Measurements from ENCODE around the gene ADAM22. TPM values are rescaled to one million over a fixed set of nuclear protein-coding genes. Genes with fewer than 3 reads are reported as not detected.

ADAM22 gene
- total and polyA plus RNA-seq, 2 experiments from 2014 or later: 1.1 to 5.8 TPM

GRCh38 chr7:88200789-88201188, 266.7 kb downstream of the ADAM22 start:
- DNase-seq (ENCODE audit: low read depth in 1 of 2, low spot score in 1 of 2): no peak
- Histone ChIP-seq H3K27me3 (no peaks in the 10 kb centered on the region), H3K4me1 (ENCODE audit: low read depth) (no peaks in the 10 kb centered on the region), H3K27ac (no peak overlapping the region), H3K4me3 (no peak overlapping the region), H3K36me3 (peaks cover 29% of the 10 kb centered on the region), H3K9me3 (ENCODE audit: low read depth) (no peaks in the 10 kb centered on the region)
- TF ChIP-seq CTCF (IDR thresholded peaks at IDR 0.05; ENCODE audit: low read depth, low read length): no peak

- no peak for DNase-seq (ENCODE audit: low read depth in 1 of 2, low spot score in 1 of 2)
- no peaks in the 10 kb centered on the region for H3K27me3 ChIP-seq
- H3K4me1 ChIP-seq (ENCODE audit: low read depth): no peaks in the 10 kb centered on the region
- H3K9me3 ChIP-seq (ENCODE audit: low read depth): no peaks in the 10 kb centered on the region
- no peak overlapping the region for H3K4me3 ChIP-seq
- peaks cover 34% of the 10 kb centered on the region for H3K36me3 ChIP-seq
- H3K27ac ChIP-seq: no peak overlapping the region
- TF ChIP-seq CTCF (IDR thresholded peaks at IDR 0.05; ENCODE audit: low read depth, low read length): no peak
These were observed 267.3 kb downstream of the ADAM22 start for GRCh38 chr7:88201305-88201704.

- TF ChIP-seq CTCF (IDR thresholded peaks at IDR 0.05; ENCODE audit: low read depth, low read length): no peak
- H3K36me3 ChIP-seq: peaks cover 44% of the 10 kb centered on the region
- H3K9me3 ChIP-seq (ENCODE audit: low read depth): no peaks in the 10 kb centered on the region
- H3K4me1 ChIP-seq (ENCODE audit: low read depth): no peaks in the 10 kb centered on the region
- no peak overlapping the region for H3K4me3 ChIP-seq
- H3K27me3 ChIP-seq: no peaks in the 10 kb centered on the region
- DNase-seq (ENCODE audit: low read depth in 1 of 2, low spot score in 1 of 2): no peak
- peak overlapping the region; percentile 28 for H3K27ac ChIP-seq
These were observed 268.2 kb downstream of the ADAM22 start for GRCh38 chr7:88202278-88202677.

- no peak for DNase-seq (ENCODE audit: low read depth in 1 of 2, low spot score in 1 of 2)
- H3K27ac ChIP-seq: peak overlapping the region; percentile 28
- H3K4me3 ChIP-seq: no peak overlapping the region
- no peaks in the 10 kb centered on the region for H3K4me1 ChIP-seq (ENCODE audit: low read depth)
- H3K9me3 ChIP-seq (ENCODE audit: low read depth): no peaks in the 10 kb centered on the region
- TF ChIP-seq CTCF (IDR thresholded peaks at IDR 0.05; ENCODE audit: low read depth, low read length): no peak
- peaks cover 49% of the 10 kb centered on the region for H3K36me3 ChIP-seq
- no peaks in the 10 kb centered on the region for H3K27me3 ChIP-seq
These were observed 268.7 kb downstream of the ADAM22 start for GRCh38 chr7:88202799-88203198.

GRCh38 chr7:88203401-88203800, 269.4 kb downstream of the ADAM22 start:
- peaks cover 55% of the 10 kb centered on the region for H3K36me3 ChIP-seq
- no peaks in the 10 kb centered on the region for H3K27me3 ChIP-seq
- H3K27ac ChIP-seq: no peak overlapping the region
- no peak for TF ChIP-seq CTCF (IDR thresholded peaks at IDR 0.05; ENCODE audit: low read depth, low read length)
- no peak for DNase-seq (ENCODE audit: low read depth in 1 of 2, low spot score in 1 of 2)
- no peaks in the 10 kb centered on the region for H3K9me3 ChIP-seq (ENCODE audit: low read depth)
- no peaks in the 10 kb centered on the region for H3K4me1 ChIP-seq (ENCODE audit: low read depth)
- H3K4me3 ChIP-seq: no peak overlapping the region
